Stimulated activated CD4-positive, alpha-beta T cell treated with anti-CD3 and anti-CD28 coated beads, Interleukin-2, amount 100 ng/mL, for 24 hours (primary cell): ENCODE results near the gene ZNF521.

Experiments
- DNase-seq, 2 donors: peaks; one replicate each; pipeline ENCODE4 v3.0.0-alpha.2; 2020

Gene ZNF521

GRCh38 chr18:25111377-25112288, 240.3 kb downstream of the ZNF521 start:
- DNase-seq = no peak

DNA sequence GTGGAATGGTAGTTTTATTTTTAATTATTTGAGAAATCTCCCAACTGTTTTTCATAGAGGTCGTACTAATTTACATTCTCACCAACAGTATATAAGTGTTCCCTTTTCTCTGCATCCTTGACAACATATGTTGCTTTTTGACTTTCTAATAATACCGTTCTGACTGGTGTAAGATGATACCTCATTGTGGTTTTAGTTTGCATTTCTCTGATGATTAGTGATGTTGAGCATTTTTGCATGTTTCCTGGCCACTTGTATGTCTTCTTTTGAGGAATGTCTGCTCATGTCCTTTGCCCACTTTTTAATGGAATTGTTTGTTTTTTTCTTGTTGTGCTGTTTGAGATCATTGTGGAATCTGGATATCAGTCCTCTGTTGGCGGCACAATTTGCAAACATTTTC, 242.5 kb downstream of the ZNF521 start:
- no peak for DNase-seq

GRCh38 chr18:25103468-25104155, 248.4 kb downstream of the ZNF521 start:
- no peak for DNase-seq

GRCh38 chr18:25102662-25103061, 249.3 kb downstream of the ZNF521 start:
- DNase-seq = no peak

GRCh38 chr18:25100418-25100817, 251.5 kb downstream of the ZNF521 start:
- DNase-seq = no peak

DNA sequence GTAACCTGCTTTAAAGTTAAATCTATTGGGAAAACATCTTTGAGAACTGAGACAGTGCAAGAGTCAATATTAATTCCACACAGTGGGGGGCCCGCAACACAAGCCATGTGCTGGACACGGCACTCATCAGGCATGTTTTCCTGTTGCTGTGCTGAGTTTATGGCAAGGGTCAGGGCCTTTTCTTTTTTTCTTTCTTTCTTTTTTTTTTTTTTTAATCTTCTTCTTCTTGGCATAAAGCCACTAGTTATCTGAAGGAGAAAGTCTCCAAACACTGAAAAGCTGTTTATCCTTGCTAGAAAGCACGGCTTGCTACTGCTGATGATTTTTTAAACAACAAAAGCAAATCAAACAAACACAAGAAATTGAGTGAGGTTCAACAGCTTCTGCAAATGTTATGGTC, 252.1 kb downstream of the ZNF521 start:
- DNase-seq = no peak

GRCh38 chr18:25097569-25098056, 254.4 kb downstream of the ZNF521 start:
- no peak for DNase-seq

DNA sequence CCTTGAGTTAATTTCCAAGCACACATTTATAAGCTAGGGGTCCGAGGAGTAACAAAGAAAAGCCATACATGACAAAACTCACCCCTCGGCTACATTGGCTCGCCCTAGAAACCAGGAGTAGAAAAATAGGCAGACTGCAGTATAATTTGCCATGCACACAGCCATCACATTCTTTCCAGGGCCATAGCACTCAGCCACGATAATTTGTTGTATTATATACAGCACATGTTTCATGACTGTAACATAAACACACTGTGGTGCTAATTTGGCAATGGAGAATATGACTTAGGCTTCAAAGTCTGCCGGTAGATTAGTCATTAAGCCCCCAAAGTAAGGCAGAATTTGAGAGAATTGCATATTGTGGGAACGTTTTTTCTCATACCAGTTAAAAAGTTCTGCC, 254.9 kb downstream of the ZNF521 start:
- DNase-seq = no peak

GRCh38 chr18:25093141-25093540, 258.8 kb downstream of the ZNF521 start:
- no peak for DNase-seq

- DNase-seq = no peak
Measured at GRCh38 chr18:25089470-25089869, 262.5 kb downstream of the ZNF521 start.

- DNase-seq = no peak
Measured at GRCh38 chr18:25086876-25087275, 265.1 kb downstream of the ZNF521 start.

DNA sequence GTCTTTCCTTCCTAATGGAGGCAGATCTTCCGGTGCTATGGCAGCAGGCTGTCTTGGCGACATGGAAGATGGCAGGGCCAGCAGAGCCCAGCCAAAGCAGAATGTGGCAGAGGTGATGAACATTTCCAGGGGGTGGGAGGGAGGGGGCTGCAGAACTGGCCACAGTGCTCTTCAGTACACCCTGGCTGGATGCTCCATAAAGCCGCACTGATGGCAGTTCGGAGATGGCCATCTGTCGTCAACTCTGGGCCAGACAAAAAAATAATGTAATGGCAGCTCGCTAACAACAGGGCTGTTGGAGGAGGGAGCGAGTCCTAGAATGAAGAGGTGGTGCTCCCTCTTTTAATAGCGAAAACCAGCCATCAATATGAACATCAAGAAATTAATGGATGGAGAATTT, 271.0 kb downstream of the ZNF521 start:
- no peak for DNase-seq

GRCh38 chr18:25080211-25080610, 271.8 kb downstream of the ZNF521 start:
- no peak for DNase-seq

- no peak for DNase-seq
Measured at GRCh38 chr18:25077944-25078723, 273.8 kb downstream of the ZNF521 start.

GRCh38 chr18:25077038-25077943, 274.7 kb downstream of the ZNF521 start:
- no peak for DNase-seq

- no peak for DNase-seq
Measured at GRCh38 chr18:25075783-25076182, 276.2 kb downstream of the ZNF521 start.

GRCh38 chr18:25075331-25075730, 276.6 kb downstream of the ZNF521 start:
- DNase-seq = no peak

- DNase-seq = no peak
Measured at GRCh38 chr18:25074925-25075324, 277.0 kb downstream of the ZNF521 start.

DNA sequence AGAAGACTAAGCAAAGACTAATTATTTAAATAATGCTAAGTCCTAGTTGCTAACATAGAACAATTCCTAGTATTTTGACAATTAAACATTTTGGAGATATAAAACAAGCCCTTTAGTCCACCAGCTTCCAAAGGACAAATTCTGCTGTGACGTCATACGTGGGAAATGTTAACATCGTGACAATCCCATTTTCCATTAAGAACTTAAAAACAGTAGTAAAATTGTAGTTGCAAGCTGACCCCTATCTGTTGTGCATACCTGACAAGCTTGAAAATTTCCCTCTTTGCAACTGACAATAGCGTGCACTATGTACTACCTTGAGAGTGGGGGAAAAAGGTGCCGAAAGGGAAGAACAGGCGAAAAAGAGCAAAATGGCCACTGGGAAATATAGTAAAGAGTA, 279.8 kb downstream of the ZNF521 start:
- no peak for DNase-seq

- no peak for DNase-seq
Measured at GRCh38 chr18:25067275-25068025, 284.5 kb downstream of the ZNF521 start.

GRCh38 chr18:25066516-25066915, 285.4 kb downstream of the ZNF521 start:
- no peak for DNase-seq
